Measurements from ENCODE around the gene PAX5.

The PAX5 gene

DNA sequence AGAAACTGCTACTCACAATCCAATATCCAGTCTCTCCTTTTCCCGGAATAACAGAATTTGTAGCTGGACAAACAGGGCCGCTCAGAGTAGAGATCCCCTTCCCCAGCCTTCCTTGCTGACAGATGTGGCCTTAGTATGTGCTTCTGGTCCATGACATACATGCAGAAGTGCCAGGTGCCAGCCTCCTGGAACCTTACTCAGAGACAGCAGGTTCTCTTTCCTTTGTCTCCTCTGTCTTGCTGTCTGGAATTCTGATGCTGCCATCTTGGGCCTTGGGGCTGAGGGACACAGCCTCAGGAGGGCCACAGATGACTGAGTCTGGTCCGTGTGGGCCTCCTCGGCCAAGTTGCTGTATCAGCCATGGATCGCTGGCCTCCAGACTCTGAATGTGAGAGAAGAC, 210.1 kb downstream of the PAX5 start:
- no peak for DNase-seq

DNA sequence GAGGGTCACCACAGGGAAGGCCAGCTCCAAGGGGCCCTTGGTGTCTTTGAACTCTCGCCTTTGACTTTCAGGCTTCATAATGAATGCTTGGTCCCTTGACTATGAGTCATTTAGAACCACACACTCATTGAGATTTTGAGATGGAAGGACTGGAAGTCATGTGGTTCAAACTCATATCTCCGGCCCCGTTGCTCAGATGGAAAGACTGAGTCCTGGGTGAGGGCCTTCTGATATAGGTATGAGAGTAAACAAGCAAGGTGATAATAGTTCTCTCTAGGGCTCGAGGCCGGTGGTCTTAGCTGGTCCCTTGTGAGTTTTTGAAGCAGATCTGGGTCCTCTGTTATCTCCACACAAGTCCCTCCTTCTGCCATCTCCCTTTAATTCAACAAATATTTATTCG, 210.6 kb downstream of the PAX5 start:
- no peak for DNase-seq

DNA sequence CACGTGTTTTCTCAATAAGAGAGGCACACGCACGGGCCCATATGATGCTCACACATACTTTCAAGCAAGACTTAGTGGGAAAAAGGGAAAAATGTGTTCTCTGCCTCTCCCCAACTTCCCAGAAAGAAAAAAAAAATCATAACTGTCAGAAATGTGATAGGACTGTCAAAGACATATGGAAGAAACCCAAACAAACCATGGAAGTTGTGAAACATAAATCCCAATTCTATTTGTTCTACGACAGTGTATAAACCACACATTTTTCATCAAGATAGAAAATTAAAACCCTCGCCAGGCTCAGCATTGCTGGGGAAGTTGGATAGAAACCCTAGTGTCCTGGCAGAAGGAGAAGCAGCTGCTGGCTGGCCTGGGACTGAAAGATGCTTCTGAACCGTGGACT, 211.9 kb downstream of the PAX5 start:
- no peak for DNase-seq

DNA sequence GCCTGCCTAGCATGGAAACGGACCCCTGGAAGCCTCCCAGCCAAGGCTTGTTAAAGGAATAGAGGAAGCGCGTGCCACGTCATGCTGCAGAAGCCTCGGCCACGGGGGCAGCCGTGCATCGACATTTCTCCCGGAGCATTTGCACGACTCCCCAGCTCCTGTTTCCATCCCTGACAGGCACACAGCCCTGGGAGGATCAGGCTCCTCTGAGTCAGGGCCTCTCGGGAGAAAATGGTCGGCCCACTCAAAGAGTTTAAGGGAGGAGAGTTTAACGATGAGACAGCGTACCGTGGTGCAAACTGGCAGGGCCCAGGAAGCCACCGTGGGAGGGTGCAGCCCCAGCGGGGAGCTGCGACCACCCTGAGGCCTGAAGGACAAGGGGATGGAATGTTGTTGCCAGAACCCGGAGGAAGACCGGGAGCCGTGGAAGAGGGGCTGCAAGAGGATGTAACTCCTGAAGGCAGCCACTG, 213.6 kb downstream of the PAX5 start:
- DNase-seq: no peak

DNA sequence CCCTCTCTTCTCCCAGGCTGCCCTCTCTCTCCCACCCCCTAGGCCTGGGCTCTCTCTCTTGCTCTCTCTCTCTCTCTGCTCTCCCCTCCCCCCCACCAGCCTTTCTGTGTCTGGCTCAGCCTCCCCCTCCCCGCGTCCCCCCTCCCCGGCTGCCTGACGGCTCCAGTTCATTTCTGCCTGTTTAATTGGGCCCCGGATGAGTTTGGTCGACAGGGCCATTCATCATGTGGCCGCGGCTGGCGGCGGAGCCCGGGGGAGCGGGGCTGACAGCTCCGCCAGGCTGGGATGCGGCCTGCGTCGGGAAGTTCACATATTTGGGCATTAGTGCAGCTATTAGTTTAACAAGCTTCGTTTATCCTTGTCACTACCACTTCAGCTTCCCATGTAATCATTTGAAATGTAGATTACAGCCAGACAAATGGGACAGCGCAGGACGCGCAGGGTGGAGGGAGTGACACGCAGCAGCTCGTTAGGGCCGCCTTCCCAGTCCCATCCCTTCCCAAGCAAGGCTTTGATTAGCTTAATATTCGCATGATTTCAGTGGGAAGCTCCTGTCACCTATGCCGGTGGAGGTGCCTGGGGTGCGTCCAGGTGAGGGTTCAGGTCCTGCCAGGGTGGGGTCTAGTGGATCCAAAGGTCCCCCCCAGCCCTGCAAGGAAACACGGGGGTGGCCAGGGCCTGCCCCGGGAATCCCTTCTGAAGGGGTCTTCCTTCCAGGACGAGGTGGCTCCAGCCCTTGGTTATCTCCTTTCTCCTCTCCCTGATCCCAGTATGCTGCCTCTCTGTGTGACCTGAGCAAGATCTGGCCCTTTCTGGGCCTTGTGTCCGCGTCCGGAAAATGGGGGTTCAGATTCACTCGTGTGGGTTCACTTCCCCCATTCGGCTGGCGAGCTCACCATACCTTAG, 214.8 kb downstream of the PAX5 start:
- peak; percentile 63 for DNase-seq

DNA sequence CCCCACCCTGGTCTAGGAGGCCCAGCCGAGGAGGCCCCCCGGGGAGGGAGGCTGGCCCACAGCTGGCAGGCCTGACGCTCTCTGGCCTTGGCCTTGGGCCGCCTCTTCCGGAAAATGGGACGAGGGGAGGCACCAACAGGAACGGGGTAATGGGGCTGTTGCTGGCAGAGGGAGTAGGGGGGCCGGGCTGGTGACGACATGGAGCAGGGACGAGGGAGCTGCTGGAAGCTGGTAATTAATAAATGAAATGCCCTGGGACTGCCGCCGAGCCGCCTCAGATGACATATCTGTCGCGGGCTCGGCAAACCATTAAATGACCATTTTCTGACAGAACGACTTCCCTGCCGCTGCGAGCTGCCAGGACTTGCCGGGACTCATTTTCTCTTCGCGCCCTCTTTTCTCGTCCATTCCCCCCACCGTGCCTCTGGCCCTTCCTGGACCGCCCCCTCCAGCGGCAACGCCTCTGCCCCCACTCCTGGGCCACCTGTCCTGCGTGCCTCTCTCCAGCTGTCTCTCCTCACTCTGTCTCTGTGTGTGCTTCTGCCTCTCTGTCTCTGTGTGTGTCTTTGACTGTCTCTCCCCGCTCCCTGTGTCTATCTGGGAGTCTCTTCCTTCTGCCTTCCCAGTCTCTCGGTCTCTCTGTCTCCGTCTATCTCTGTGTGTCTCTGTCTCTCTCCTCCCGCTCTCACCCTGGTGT, 215.7 kb downstream of the PAX5 start:
- DNase-seq: peak; percentile 36

DNA sequence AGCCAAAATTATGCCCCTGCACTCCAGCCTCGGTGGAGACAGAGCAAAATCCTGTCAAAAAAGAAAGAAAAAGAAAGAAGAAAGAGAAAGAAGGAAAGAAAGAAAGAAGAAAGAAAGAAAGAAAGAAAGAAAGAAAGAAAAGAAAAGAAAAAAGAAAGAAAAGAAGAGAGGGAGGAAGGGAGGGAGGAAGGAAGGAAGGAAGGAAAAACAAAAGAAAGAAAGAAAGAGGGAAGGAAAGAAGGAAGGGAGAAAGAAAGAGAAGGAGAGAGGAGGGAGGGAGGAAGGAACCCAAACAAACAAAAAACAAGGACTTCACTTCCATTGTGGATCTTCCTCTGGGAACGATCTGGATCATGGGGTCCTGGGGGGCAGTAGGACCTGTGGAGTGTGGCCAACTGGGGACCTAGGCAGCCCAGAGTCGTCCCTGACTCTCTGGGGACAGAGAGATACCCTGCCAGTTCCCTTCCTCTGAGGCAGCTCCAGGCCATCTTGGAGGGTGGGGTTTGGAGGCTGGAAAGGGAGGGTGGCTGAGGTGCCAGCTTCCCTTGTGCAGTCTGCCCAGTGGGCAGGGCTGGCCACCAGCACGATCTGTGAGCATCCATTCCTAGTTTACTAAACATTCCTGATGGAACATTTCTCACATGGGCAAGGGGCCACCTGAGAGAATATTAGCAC, 216.8 kb downstream of the PAX5 start:
- no peak for DNase-seq

DNA sequence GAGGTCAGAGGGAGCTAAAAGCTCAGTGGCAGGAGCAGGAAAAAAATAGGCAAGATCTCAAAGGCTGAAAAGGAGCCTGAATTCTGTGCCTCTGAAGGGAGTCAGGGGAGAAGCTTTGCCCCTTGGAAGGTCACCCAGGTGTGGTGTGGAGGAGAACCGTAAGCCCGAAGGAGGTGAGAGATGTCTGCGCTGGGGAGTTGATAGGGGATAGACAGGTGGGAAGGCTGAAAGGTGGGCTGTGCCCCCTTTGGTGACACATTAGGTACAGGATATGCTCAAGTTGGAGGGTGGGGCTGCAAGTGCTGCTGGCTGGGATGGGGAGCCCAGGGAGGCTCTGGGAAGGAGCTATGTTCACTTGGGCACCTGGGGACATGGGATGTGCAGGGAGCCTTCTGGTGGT, 217.7 kb downstream of the PAX5 start:
- no peak for DNase-seq

DNA sequence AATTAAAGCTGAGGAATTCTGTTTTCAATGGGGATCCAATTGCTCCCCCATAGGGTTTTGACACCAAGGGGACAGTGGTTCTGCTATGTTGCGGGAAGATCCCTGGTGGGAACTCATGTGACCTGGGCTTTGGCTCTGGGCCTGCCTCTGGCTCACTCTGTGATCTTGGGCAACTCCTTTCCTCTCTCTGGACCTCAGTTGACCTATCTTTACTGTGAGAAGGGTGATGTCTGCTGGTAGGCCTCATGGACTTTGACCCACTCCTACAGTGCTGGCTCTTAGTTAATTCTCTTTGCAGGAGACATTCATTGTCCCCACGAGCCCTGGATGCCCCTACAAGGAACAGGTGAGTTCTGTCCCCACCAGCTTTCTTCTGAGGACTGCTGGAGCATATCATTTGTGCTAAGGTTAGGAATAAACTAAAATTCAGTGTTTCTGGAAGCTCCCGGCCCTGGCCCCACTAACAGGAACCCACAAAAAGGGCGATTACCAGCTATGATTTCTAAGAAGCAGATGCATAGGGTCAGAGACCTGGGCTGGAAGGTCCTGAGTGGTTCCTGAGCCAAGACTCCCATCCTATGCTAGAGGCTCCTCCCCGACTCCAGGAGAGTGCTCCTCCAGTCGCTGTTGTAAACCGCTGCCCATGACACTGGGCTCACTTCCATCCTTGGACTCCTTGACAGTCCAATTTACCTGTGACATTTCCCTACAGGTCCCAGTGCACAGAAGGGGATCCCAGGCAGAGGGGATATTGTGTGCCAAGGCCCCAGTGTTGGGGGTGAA, 218.3 kb downstream of the PAX5 start:
- DNase-seq: no peak

DNA sequence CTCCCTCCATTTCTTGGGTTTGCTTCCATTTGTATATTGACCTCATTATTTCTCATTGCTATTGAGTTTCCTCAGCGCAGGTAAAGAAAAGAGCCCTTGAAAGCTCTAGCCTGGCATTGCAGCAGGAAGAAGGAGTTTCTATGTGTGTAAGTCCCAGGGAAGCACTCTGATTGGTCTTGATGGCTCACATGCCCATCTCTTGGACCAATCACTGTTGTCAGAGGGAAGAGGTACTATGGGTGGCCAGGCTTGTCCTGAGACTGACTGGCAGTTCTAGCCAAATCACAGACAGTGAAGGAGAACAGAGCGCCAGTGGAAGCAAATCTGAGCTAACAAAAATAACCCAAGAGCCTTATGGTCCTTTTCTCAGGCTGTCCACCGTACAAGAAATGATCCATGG, 219.0 kb downstream of the PAX5 start:
- no peak for DNase-seq

DNA sequence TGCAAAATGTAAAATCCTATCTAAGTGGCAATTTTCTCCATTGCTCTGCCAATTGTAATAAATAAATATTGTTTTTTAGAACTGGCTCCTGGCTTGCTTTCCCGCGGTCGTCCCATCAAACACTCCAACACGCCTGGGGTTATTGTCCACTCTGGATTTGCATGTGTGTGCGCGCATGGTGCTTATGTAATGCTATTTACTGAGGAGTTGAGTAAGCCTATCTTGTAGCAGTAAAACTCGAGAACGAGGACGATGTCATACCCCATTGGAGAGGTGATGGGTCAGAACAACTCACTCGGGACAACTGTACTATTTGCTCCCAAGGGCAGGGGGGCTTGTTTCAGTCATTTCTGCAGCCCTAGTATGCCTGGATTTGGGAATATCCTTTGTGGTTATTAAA, 220.9 kb downstream of the PAX5 start:
- no peak for DNase-seq

DNA sequence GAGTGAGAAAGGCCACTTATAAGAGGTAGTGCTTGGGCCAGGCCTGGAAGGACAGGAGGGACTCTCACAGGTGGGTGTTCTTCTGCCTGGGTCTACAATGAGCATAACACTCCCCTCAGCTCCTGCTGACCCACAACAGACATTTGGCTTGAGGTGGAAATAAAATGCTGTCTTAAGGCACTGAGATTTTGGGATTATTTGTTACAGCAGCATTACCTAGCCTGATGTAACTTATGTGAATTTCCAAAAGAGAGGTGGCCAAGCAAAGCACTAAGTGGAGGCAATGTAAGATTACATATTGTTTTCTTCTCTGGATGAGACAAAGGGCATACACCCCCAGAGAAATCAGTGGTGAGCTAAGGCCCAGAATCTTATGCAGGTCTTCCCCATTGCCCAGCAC, 221.5 kb downstream of the PAX5 start:
- DNase-seq: no peak

DNA sequence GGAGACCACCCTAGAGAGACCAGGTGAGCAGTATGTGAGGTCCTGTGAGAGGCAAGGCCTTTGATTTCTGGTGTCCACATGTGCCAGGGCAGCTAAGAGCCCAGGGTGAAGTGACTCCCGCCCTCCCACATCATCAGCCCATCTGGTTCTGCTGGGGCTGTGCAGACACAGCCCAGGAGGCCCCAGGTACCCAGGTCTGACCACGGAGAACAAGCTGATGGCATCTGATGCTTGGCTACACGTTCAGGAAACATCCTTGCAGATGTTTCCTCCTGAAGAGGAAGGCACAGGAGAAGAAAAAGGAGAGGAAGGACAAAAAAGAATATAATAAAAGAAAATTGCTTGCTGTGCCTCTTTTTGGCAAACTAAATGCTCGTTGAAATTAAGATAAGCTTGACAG, 225.8 kb downstream of the PAX5 start:
- no peak for DNase-seq

DNA sequence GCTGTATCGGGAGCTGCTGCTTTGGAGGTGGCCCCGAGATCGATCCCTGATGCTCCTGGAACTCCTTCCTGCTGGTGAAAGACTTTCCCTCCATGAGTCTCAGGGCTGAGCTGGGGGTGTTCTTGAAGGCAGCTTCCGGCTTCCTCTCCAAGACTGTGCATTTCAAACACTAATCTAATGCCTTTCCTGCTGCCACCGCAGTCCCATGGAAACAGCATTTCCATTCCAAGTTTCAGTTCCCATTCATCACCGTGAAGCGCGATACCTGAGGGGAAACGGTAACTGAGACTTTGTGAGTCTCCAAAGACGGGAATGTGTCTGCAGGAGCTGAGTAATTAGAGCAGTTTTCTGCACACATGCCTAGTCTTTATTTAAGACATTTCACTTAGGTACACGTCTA, 230.1 kb downstream of the PAX5 start:
- DNase-seq: no peak

DNA sequence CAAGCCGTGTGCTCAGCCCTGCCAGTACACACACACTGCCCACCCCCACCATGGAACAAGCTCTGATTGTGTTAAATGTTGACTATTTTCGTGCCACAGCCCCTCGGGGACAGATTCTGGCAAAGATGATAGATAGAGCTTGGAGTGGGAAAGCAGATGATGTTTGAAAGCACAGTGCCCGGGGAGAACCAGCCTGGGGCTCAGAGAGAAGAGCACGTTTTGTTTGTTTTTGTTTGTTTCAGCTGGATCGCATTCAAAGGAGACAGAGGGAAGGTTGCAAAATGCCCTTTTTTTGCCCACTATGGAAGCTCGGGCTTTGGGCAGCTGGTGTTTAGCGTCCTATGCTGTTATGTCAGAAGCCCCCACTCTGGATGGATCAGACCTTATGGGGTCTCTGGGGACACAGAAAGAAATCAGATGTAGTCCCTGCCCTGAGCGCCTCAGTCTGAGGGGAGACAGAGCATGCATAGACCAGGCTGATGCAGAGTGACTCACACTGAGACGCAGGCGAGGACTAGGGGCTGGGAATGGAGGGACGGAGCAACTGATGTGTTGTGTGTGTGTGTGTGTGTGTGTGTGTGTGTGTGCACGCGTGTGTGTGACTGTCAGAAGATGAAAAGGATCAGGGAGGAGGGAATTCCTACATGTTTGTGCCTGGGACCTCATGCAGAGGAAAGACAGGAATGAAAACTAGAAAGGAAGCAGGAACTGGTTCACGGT, 231.7 kb downstream of the PAX5 start:
- peak; percentile 30 for DNase-seq

DNA sequence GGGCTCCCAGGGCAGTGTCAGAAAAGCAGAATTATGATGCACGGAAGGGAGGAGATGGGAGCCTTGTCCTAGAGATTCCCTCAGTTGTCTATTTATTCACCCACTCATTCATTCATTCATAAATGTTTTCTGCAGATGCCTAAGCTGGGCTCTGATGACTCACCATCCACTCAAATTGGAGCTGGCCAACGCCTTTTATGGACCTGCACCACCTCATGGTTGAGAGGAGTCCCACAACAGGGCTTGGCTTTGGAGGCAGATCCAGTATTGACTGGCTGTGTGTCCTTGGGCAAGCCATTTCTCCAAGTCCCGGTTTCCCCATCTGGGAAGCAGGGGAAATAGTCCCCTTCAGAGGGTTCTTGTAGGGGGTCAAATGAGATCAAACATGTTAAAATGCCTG, 233.6 kb downstream of the PAX5 start:
- DNase-seq: no peak

DNA sequence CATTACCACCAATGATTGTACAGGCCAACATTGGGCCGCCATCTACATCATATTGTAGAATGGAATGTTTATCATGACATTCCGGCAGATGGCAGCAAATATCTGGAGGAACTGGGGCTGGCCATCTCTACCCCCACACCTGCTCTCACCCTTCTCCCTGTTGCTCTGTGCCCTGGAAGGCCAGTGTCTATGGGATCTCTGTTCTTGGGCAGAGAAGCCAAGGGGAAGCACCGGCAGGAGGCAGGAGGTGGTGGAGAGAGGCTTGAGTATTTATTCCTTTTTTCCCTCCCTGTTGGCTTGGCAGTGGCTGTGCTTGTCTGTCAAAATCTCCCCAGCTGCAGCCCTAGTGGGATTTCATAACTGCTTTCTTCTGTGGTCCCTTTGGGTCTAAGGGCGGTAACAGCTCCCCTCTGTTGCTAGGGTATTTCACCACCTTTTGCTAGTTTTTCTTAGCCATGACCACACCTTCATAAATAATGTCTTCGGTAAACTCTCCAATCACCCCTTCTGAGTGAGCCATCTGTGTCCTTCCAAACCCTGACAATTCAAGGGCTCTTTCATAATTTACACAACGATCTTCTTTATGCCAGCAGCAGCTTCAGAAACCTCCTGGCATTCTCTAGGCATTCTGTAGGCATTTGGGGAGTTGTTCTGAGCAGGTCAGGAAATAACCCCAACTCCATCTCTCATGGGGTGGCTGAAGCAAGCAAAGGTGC, 235.6 kb downstream of the PAX5 start:
- no peak for DNase-seq

DNA sequence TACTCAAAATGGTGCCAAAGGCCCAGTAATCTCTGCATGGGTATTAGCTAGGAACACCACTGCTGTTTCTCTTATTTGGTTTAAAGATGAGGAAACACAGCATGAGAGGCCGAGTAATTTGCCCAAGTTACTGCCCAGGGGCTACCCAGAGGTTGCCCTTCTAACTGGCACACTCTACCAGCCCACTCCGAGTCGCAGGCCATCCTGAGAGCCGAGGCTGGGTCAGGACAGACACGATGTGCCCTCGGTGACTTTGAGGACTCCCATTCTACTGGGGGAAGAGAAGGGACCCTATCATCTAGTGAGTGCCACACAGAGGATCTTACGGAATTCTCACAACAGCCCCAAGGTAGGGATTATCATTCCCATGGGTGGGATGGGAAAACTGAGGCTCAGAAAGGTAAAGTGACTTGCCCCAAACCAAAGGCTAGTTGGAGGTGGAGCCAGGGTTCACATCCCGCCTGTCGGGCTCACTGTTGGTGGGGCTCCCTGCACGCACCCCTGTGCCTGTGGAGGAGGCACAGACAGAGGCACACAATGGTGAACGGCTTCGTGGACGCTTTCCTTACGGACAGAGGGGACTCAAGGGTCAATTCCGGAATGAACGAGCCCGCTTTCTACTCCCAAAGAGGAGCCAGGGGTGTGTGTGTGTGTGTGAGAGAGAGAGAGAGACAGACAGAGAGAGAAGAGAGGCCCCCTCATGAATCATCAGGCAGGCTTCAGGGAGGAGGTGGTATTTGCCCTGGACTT, 236.4 kb downstream of the PAX5 start:
- no peak for DNase-seq

DNA sequence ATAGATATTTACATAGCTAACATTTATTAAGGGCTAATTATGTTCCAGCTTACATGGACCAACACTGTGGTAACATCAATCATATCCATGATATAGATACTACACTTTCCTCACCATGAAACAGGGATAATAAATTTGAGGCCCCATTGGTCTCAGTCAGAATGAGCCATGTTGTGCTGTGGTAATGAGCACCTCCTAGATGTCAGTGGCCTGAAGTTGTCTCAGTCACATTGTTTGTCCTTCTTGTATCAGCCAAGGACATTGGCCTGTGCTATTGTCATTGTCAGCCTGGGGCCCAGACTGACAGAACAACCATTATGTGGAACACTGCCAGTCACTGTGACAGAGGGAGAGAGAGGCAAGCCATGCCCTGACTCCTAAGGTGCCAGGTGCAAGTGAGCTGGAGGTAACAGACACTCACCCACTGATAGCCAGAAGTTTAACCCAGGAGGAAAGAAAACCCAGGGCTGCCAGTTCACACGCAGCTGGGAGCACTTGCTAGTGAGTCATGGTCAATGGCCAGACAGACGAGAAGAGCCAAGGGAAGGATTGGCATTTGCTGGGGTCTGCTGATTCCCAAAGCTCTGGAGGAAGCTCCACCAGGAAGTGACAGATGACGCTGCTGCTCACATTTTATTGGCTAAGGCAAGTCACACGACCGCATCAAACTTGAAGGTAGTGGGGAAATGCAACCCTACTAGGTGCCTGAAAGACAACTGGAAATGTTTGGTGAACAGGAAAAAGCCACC, 237.2 kb downstream of the PAX5 start:
- no peak for DNase-seq

DNA sequence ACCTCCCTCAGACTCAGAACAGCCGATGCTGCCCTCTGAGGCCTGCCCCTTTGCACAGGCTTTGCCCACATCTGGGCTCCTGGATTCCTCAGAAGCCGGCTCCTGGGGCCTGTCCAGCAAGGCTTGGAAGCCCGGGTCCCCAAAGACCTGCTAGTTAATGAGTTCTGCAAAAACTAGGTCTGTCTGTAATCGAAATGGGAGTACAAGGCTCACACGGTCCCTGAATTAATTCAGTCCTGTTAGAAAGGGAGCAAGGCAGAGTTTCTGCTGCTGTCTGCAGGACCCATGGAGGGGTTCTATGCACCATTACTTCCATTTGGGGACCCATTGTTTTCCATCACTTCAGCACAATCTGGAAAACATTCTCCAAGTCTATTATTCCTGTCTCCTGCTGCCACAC, 239.6 kb downstream of the PAX5 start:
- no peak for DNase-seq
